HPDE6-E6E7 (cell line): ENCODE data around the gene TUBB1.
"Not testable (repeated sequence)": the region's sequence is repeated elsewhere in the genome, so short reads cannot be mapped to it uniquely, and the experiment has no call there.

Experiments used
- DNase-seq: peaks from one replicate; pipeline ENCODE4 v3.0.0; 2011; ENCODE audit warnings: missing footprints; ENCODE audit errors: extremely low spot score

TUBB1 gene

DNA sequence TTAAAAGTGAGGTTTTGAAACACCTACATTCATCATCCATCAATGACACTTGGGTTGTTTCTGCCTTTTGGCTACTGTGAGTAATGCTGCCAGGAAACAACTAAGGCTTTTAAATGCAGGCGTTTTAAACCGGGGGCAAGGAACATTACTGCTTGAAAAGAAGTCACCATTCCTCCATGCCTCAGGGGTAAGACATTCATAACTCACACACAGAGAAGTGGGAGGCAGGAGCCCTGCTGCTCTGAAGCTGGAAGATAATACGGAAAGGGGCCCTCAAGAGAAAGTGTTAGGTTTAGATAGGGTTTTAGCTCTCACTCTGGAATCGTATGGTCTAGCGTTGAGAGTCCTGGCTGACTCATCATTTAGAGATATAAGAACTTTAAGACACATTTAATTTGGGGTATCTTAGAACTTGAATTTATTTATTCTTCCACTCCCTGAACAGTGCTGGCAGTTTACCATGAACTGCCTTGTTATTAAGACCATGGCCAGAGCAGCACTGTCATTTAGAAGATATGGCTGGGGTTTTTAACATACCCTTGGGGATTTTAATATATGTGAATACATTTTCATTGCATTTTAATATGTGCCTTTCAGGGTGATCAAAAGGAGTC is 1.8 kb downstream of the TUBB1 start:
- DNase-seq, result peak; percentile 79

GRCh38 chr20:59022754-59023153 is 3.5 kb downstream of the TUBB1 start:
- no peak for DNase-seq

- no peak for DNase-seq
Observed at GRCh38 chr20:59023616-59024015, 4.4 kb downstream of the TUBB1 start.

- no peak for DNase-seq
Observed at GRCh38 chr20:59024111-59024530, 4.9 kb downstream of the TUBB1 start.

- no peak for DNase-seq
Observed at GRCh38 chr20:59025086-59025485, 5.9 kb downstream of the TUBB1 start.

DNA sequence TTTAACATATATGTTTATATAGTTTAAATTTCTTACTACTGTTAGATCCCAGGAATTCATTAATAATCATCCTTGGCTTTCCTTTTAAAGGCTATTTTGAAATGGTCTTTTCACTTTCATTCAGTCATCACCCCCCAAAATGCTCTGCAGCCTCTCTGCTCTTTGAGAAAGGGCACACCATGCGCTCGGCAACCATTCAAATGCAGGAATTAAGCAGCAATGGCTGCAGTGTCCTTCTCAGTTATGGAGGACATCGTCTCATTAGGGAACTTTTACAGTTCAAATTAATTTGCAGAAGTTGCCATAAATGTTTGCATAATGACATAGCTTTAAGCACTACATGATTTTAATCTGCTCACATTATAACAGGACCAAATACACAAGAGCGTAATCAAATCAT is 6.3 kb downstream of the TUBB1 start:
- no peak for DNase-seq

GRCh38 chr20:59026904-59027740 is 7.9 kb downstream of the TUBB1 start:
- DNase-seq, result no peak

DNA sequence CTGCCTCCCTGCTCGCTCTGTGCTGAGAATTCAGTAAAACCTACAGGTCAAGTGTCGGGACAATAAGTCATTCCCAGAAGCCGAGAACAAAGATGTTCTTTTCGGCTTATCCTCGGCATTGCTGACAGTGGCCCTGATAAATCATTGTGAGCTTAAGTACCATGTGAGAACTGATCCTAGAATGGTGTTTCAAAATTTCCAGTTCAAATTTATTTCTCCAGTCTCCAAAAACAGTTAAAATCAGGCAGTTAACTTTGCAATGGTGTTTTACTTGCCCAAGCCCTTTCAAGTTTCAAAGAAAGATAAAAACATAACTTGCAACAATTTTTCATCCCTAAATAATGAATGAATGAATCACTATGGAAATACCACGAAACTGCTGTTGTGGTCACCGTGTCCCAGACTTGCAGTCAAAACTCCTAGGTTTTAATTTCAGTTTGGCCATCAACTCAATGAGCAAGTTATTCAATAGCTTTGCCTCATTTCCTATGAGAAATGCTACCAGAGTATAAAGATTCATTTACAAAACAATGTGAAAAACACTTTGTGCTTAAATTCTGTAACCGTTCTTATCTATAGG is 8.6 kb downstream of the TUBB1 start:
- DNase-seq, result no peak

- DNase-seq, result no peak
Observed at GRCh38 chr20:59028812-59029211, 9.6 kb downstream of the TUBB1 start.

DNA sequence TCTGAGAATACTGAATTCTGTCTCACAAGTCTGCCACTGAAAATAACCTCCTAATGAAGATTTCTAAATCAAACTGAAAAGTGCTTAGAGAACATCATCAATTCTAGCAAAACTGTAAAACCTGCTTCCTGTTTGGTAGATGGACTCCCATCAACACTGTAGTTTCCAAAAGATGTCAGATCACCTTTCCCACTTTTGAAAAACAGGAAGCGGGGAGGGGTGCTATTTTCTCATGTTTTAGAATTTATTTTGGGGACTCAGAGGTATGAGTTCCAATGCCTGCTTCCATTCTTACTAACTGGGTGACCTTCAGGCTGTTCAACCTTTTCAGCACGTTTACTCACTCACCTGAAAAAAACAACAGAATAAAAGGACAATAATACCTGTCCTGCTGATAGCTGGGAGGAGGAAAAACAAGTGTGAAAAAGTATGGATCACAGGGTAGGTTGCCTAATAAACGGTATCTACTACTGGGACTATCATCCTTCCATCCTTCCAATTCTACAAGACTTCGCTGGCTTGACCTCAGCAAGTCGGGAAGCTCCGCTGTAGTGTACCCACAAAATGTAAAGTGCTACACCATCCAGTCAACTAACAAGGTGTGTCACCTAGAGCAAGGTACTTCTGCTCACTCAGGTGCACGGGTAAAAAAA is 11.8 kb downstream of the TUBB1 start:
- no peak for DNase-seq

- no peak for DNase-seq
Observed at GRCh38 chr20:59031564-59032022, 12.4 kb downstream of the TUBB1 start.

DNA sequence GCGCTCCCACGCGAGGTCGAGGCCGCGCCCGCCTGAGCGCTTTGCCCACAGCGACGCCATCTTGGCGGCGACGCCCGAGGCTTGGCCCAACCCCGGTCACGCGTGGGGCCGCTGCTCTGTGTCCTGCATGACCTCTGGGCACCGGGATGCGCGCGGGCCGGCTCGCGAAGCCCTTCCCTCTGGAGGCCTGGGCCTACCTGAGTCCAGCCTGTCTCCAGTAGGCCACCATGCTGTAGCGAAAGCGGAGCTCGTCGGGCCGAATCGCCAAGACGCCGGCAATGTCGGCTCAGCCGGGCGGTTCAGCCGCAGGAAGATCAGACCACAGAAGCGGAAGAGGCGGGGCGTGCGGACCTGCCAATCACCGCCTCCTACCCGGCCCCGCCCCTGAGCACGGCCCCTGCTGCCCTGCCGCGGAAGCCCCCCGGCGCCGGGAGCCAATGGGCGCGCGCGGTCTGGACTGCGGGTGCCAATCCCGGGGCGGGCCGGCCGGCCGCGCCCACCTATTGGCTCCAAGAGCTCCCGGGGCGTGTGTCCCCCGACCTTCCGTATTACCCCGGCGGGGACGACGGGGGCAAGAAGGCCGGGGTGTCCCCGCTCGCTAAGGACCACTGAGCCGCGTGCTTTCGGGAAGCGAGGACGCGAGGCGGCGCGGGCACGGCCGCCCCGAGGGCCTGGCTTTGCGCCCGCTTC is 12.9 kb downstream of the TUBB1 start, which contains the start of gene ATP5F1E:
Gene ATP5F1E, minus strand, starts transcription at position 313 of the 690 bp plus-strand sequence. Its CDS starts 84 bp downstream, at position 229.
- peak; percentile 100 for DNase-seq

DNA sequence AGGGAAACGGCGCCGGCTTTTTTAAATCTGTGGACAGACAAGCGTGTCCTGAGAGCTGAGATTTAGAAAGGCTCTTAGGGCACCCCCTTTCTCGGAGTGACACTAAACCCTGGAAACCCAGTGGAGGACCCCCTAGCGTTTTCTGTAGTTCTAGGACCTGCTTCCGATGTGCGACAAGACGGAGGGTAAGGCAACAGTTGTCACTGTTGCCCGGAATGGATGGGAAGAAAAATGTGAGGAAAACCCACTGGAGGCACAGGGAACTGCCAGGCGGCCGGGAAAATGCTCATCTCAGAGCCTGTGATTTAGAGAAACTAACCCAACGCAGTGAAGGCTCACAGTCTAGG is 13.5 kb downstream of the TUBB1 start:
- DNase-seq, result no peak

GRCh38 chr20:59033093-59033492 is 13.9 kb downstream of the TUBB1 start:
- no peak for DNase-seq

DNA sequence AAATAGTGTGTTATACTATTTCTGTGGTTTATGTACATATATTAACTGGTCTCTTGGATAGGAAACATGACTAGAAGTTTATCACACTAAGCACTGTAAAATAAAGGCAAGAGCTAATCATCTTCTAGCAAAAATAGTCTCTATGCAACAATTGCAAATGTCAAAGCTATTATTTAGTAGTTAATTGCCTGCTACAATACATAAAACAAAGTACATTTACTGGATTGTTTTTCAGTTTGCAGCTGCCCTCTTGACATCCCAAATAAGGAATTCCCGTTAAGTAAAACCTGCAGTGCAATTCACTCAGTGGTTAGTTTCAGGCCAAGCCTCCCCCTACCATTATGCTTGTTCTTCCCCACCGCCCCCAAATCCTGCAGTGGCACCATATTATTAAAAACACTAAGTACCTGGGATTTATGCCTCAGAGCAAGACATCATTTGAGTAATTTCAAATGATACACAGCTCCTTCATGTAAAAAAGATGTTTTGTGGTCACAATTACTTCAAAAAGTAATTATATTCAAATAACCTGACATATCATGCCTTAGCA is 14.5 kb downstream of the TUBB1 start:
- DNase-seq, result no peak

DNA sequence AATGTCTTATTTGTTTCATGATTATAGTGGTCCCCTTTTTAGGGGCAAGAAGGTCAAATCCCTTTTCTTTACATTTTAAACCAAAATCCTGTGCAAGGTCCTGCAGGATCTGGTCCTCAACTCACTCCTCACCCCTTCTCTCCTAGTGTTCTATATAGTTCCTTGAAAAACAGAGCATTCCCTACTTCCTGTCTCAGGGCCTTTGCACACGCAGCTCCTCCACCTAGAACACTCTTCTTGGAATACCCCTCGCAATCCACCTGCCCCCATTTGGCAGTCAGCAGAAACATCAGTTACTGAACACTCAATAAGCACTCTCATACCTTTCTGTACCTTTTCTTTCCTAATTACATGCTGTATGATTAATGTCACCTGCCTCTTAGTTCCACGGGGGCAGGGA is 16.2 kb downstream of the TUBB1 start:
- DNase-seq, result no peak

DNA sequence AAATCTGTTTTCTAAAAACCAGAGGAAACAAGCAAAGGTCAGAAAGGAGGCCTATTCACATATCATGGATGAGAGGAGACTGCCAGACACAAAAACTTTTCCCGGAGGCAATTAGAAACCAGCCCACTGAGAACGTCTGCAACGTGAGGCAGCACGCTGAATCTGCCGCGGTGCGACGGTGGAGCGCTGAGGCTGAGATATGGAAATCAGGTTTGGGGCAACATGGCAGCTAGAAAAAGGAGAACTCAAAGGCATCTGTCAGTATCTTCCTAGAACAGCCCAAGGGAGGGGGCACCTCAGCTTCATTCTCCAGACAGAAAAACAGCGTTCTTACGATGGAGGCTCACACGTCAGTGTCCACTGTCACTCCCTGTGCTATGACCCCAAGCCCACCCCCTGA is 18.2 kb downstream of the TUBB1 start:
- DNase-seq, result no peak

- no peak for DNase-seq
Observed at GRCh38 chr20:59039233-59039632, 20.0 kb downstream of the TUBB1 start.

DNA sequence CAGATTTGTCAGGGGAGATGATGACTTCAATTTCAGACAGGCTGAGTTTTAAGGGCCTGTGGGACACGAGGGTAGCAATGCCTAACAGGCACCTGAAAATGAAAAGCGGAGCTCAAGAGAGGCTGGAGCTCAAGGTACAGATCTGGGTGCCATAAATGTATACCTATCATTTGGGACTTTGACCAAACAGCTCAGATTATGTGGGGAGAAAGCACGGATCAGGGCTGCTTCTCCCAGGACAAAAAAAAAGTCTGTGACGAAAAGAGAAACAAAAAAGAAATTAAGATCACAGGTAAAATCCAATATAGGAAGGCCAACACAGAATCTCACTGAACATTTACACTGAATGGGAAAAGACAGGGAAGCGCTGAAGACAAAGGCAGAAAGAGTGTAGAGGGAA is 21.4 kb downstream of the TUBB1 start:
- no peak for DNase-seq

- DNase-seq, result not testable (repeated sequence)
Observed at GRCh38 chr20:59041487-59041886, 22.3 kb downstream of the TUBB1 start.

DNA sequence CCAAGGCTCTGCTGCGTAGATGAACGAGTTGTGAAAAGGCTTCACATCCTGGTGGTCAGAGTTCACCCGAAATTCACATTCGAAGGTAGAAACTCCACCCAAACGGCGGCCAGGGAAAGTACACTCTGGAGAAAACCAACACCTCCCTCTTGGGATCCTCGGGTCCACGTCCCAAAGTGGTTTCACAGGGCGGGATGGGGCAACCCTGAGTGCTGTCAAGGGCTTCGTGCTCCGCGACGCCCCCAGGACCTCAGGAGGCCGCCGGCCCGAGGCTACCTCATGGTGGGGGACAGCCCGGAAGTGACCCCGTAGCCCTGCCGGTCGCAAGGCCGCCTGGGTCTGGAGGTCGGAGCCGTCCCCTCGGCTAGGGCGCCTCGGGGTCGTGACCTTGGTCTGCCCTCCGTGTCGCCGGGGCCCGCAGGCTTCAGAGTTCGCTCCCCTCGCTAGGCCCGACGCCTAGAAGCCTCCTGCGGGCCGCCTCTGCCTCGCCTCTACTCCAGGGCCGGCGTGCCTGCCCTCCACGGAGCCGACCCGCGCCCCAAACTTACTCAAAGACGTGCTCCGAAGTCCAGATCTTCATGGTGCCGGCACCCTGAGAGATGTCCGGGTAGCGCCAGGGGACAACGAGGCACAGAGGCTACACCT is 23.0 kb downstream of the TUBB1 start, which contains the start of gene PRELID3B:
Gene PRELID3B, minus strand, starts transcription at position 636 of the 645 bp plus-strand sequence. Its CDS starts 56 bp downstream, at position 580.
- peak; percentile 61 for DNase-seq
